HG02763 (cell line): Measurements from ENCODE around the gene BMPR1B.

Source experiments
- ATAC-seq: cut with Tn5 transposase; IDR thresholded peaks from one replicate; pipeline ENCODE4 v1.9.1; 2021; ENCODE audit warnings: mild to moderate bottlenecking, moderate library complexity; ENCODE audit not compliant: unreplicated experiment

Gene BMPR1B

DNA sequence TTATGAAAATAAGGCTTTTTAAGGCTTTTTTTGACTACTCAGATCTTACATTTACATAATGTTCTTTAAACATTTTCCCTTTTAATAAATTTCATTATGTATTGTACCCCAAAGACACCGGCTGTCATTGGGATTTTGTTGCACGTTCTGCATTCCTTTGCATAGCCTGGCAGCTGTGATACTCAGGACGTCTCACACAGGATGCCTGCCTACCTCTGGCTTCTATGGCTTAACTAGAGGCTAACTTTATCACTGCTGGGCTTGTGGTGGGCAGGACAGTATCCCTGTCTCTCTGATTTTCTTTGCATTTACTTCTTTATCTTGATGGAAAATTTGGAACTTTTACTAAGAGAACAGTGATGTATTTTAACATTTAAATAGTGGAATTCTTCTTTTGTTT lies 147.8 kb downstream of the BMPR1B start:
- ATAC-seq = no peak

- ATAC-seq = no peak
These were observed 151.9 kb downstream of the BMPR1B start for GRCh38 chr4:94909645-94910044.

DNA sequence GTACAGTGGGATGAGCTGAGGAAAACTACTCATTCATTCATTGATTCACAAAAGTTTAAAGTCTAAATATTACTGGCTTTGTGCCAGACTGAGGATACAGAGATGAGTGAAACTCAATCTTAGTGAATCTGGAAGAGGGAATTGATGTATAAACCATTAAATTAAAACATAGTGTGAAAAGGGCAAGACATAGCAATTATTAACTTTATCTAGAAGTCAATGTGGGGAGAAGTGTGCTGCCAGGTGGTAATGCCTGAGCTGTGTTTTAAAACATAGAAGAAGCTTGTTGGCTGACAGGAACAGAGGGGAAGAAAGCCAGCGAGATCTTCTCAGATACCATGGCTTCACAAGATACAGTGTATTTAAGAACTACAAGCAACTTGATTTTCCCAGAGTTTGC lies 153.4 kb downstream of the BMPR1B start:
- ATAC-seq = no peak

GRCh38 chr4:94912606-94913005 lies 154.9 kb downstream of the BMPR1B start:
- no peak for ATAC-seq

- ATAC-seq = peak; percentile 65
These were observed 155.6 kb downstream of the BMPR1B start for GRCh38 chr4:94913316-94913715.

DNA sequence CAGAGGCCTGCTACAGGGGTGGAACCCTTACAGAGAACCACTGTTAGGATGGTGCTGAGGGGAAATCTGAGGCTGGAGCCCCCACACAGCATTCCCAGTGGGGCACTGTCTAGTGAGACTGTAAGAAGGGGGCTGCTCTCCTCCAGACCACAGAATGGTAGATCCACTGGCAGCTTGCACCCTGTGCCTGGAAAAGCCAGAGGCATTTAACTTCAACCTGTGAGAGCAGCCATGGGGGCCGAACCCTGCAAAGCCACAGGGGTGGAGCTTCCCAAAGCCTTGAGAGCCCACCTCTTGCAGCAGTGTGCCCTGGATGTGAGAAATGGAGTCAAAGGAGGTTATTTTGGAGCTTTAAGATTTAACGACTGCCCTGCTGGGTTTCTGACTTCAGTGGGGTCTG lies 159.4 kb downstream of the BMPR1B start:
- ATAC-seq = no peak

DNA sequence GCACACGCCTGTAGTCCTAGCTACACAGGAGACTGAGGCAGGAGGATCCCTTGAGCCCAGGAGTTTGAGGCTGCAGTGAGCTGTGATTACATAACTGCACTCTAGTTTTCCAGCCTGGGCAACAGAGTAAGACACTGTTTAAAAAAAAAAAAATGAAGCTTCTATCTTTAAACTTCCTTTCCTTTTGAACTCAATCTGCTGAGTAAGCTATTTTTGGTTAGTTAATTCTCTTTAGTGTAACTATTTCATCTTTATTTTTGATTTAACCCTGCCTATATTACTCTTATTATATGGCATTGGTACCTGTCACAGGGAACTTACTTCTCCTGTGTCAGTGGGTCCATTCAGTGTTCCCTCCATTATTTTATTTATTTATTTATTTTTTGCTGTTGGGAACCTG lies 160.8 kb downstream of the BMPR1B start:
- no peak for ATAC-seq

DNA sequence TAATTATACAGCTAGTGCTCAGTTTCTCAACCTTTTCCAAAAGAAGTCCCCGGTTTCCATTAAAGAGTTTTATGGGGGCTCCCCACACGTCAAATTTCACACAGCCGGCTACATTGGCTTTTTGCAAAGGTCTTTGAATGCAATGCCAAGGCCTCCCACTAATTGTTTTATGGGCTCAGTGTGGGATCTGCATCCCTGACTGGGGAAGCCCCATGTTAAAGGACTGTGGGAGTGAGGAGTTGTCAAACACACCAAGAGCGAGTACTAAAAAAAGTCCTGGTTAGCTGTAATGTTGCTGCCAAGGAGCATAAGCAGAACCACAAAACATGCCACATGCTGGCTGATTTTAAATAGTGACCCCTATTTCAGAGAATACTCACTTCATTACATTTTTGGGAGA lies 162.6 kb downstream of the BMPR1B start:
- ATAC-seq = no peak

GRCh38 chr4:94924566-94924965 lies 166.8 kb downstream of the BMPR1B start:
- no peak for ATAC-seq

- ATAC-seq = no peak
These were observed 168.1 kb downstream of the BMPR1B start for GRCh38 chr4:94925764-94926347.

DNA sequence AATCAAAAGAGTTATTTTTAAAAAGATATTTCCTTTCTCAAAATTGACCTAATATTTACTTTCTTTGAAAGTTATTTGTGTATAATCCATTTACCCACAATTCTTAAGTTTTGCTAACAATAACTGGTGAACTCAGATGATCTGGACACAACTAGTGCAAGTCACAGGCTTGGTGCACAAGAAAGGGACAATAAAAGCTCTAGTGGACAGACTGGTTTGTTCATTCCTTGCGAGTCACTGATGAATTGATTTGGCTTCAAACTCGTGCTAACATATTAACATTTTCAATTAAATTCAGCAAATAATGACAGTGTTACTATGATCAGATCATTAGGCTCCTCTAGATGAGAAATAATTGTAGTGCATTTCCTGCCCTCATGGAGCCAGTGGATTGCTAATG lies 169.2 kb downstream of the BMPR1B start:
- no peak for ATAC-seq

- no peak for ATAC-seq
These were observed 169.9 kb downstream of the BMPR1B start for GRCh38 chr4:94927696-94928095.

DNA sequence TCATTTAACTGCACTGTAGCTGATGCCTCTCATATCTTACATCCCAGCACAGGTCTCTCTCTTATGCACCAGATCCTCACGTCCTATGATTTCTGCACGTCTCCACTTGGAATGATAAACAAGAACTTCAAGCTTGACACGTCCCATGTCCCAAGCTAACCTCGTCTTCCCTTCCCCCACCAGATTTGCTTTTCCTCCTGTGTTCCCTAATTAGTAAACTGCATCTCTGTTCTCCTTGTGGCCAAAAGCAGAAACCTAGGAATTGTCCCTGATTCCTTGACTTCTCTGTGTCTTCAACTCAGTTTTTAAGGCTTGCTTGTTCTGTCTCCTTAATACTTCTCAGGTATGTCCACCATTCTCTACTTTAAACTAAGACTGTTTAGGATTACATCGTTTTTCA lies 171.9 kb downstream of the BMPR1B start:
- ATAC-seq = no peak

DNA sequence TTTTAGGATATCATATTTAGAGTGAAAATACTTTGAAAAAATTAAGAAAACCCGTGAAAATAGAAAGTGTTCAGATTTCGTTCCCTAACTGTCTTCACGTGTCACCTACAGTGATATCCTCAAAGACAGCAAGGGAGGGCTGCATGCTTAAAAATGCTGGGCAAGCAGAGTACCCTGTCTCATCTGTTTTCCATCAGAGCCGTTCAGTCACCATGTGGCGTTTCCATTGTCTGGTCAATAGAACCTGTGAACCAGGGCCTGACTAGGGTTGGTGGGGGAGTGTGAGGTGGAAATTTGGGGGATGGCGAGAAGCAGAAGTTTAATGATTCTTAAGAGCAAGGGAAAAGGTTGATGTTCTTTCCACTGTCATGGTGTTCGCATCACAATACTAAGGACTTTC lies 173.9 kb downstream of the BMPR1B start:
- ATAC-seq = no peak

- ATAC-seq = no peak
These were observed 174.6 kb downstream of the BMPR1B start for GRCh38 chr4:94932366-94932765.

DNA sequence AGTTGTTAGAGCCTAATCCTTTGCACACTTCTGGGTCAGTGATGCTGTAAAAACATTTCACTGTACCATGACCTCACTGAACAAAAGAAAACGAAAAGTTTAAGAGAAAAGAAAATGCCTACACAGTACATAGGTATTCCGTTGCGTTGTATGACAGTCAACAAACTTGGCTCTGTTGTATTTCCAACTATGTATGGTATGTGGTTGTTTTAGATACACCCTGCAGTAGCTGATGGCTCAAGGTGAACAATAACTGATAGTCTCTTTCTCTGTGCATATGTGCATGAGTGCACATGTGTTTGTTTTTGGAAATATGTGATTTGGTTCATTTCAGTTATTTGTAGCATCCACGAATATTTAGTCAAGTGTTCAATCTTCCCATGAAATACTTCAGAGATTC lies 176.0 kb downstream of the BMPR1B start:
- ATAC-seq = no peak

DNA sequence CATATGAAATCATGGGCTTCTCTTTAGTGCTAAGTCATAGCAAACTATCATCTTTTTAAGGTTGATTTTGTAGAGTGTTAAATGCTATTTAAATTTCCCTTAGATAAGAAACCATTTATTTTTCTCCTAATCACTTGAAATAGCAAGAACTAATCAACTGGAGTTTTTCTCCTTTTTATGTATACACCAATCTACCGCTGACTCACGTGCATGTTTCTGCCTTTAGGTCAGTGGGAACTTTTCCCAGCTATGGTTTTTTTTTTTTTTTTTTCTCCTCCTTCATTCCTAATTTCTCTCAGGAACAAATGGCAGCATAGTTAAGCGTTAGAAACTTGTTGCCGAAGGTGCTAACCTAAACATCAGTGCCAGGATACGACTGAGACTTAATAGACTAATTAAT lies 176.4 kb downstream of the BMPR1B start:
- no peak for ATAC-seq

GRCh38 chr4:94934864-94935263 lies 177.1 kb downstream of the BMPR1B start:
- no peak for ATAC-seq

DNA sequence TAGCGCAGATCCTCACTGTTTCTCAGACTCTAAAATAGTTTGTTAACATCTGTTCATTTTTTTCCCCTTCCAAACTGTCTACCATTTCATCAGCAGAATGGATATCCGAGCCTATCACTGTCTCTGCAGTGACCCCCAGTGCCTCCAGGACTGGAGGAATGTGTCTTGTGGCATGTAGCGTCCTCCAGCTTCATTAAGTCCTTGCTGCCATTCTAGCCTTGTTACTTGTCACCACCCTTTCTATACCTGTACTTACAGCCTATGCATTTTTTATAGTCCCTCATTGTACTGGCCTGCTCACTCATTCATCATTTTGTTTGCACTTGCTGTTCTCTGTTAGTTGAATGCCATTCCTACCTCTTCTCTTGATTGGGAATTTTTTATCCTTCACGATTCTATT lies 179.1 kb downstream of the BMPR1B start:
- no peak for ATAC-seq

DNA sequence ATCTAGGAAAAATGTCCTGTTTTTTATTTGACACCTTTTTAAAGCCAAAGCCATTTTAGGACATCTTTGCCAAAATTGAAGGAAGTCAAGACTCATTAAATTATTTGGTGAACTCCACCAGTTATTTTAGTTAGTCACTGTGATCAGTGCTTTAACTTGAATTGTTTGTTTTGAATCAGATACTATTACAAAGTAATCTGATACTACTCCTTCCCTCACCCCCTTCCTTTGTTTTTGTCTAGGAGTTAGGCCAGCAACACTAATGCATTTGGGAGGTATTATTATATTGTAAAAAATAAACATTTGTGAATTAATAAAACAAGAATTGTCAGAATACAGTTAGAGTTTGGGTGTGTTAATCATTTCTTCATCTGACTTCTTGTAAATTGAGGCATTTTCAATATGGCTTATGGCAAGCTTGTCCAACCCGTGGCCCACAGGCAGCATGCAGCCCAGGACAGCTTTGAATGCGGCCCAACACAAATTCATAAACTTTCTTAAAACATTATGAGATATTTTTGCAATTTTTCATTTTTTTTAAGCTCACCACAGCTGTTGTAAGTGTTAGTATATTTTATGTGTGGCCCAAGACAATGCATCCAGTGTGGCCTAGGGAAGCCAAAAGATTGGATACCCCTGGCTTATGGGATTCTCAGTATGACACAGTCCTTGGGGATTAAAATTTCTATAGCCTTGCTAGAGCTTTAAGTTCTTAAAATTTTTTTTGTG lies 182.2 kb downstream of the BMPR1B start:
- ATAC-seq = no peak

DNA sequence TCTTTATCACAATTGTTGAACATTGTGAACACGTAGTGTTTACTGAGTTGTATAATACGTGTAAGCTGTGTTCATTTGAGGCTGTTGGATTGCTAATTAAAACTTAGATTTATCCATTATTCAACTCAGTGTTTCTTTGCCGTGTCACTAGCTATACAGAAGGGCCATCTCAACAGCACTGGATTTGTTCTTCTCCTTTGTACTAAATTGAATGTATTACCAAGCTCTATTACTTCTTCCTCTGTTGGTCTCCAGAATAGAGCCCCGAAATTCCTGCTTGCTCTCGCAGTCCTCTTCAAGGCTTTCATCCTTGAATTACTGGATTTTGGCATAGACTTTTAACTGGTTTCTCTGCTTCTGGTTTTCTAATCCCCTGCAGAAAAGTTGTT lies 182.8 kb downstream of the BMPR1B start:
- no peak for ATAC-seq

GRCh38 chr4:94941706-94942105 lies 184.0 kb downstream of the BMPR1B start:
- ATAC-seq = no peak

- ATAC-seq = no peak
These were observed 187.0 kb downstream of the BMPR1B start for GRCh38 chr4:94944726-94945125.
